Neural cell (in vitro differentiated cells): Measurements from ENCODE around the gene LMF2. TPM values are rescaled to one million over a fixed set of nuclear protein-coding genes. Genes with fewer than 3 reads are reported as not detected.
A peak's percentile ranks its signal among the peaks of the same experiment; 100 is the strongest.

Source experiments
- H2AFZ ChIP-seq: fragments of 200-600, 300-800 bp; sonication (generic), shearing (Covaris generic); 2 replicates; pipeline ENCODE4 v1.6.0; 2014; ENCODE audit warnings: low read depth, mild to moderate bottlenecking, antibody characterized with exemption, low read length, moderate library complexity
- H3F3A ChIP-seq: fragments of 200-600 bp; shearing (Covaris generic); 2 replicates; pipeline ENCODE4 v1.6.1; 2016; ENCODE audit warnings: mild to moderate bottlenecking, moderate library complexity, mixed read lengths, antibody characterized with exemption, low read length; ENCODE audit not compliant: insufficient read depth, poor library complexity, severe bottlenecking
- H3K27ac ChIP-seq: fragments of 200-600, 300-800 bp; sonication (generic), shearing (Covaris generic); 2 replicates; pipeline ENCODE4 v1.5.1; 2014; ENCODE audit warnings: mild to moderate bottlenecking, low read length, moderate library complexity
- H3K27me3 ChIP-seq: fragments of 300-800, 200-600 bp; sonication (generic), shearing (Covaris generic); 2 replicates; pipeline ENCODE4 v1.6.0; 2014; ENCODE audit warnings: mild to moderate bottlenecking, low read depth, low read length, moderate library complexity; ENCODE audit not compliant: insufficient read depth
- H3K36me3 ChIP-seq: fragments of 300-800, 200-600 bp; sonication (generic), shearing (Covaris generic); 2 replicates; pipeline ENCODE4 v1.5.1; 2014; ENCODE audit warnings: mild to moderate bottlenecking, antibody characterized with exemption, low read length, moderate library complexity; ENCODE audit not compliant: insufficient read depth
- H3K4me2 ChIP-seq: fragments of 300-800, 200-600 bp; sonication (generic), shearing (Covaris generic); 2 replicates; pipeline ENCODE4 v1.6.0; 2014; ENCODE audit warnings: mild to moderate bottlenecking, low read length
- H3K4me3 ChIP-seq: fragments of 300-800, 200-600 bp; sonication (generic), shearing (Covaris generic); 2 replicates; pipeline ENCODE4 v1.5.1; 2014; ENCODE audit warnings: mild to moderate bottlenecking, low read length, moderate library complexity
- H3K79me2 ChIP-seq: fragments of 200-600 bp; shearing (Covaris generic); replicated peaks from 2 replicates; pipeline ENCODE4 v1.6.0; 2014; ENCODE audit warnings: mild to moderate bottlenecking, low read length, moderate library complexity; ENCODE audit not compliant: insufficient read depth
- H3K9ac ChIP-seq: fragments of 300-800, 200-600 bp; sonication (generic), shearing (Covaris generic); 2 replicates; pipeline ENCODE4 v1.6.1; 2016; ENCODE audit warnings: mild to moderate bottlenecking, low read length, mixed read lengths
- H3K9me2 ChIP-seq: fragments of 200-600 bp; shearing (Covaris generic); 2 replicates; pipeline ENCODE4 v1.6.1; 2016; ENCODE audit warnings: mild to moderate bottlenecking, low read length, mixed read lengths; ENCODE audit not compliant: insufficient read depth
- H3K9me3 ChIP-seq: fragments of 200-600, 300-800 bp; sonication (generic), shearing (Covaris generic); 2 replicates; pipeline ENCODE4 v1.6.1; 2016; ENCODE audit warnings: mild to moderate bottlenecking, mixed run types, low read length, moderate library complexity, mixed read lengths
- H4K20me1 ChIP-seq: fragments of 200-600 bp; shearing (Covaris generic); 2 replicates; pipeline ENCODE4 v1.6.1; 2016; ENCODE audit warnings: mild to moderate bottlenecking, mixed run types; ENCODE audit not compliant: insufficient read depth
- CTCF ChIP-seq: fragments of 450-650 bp; IDR thresholded peaks from 2 replicates; pipeline ENCODE4 v1.5.1; 2014; ENCODE audit warnings: antibody characterized with exemption, mild to moderate bottlenecking, moderate library complexity; ENCODE audit not compliant: poor library complexity, severe bottlenecking
- EP300 ChIP-seq: fragments of 450-650 bp; conservative IDR thresholded peaks from 2 replicates; pipeline ENCODE4 v1.6.1; 2014; ENCODE audit warnings: antibody characterized with exemption, mild to moderate bottlenecking, moderate library complexity; ENCODE audit not compliant: poor library complexity, severe bottlenecking
- EZH2 ChIP-seq: fragments of 200-600, 300-800 bp; shearing (Covaris generic), sonication (generic); IDR thresholded peaks from 2 replicates; pipeline ENCODE4 v1.6.1; 2014; ENCODE audit warnings: antibody characterized with exemption, low read length, borderline replicate concordance, mild to moderate bottlenecking; ENCODE audit not compliant: insufficient read depth, poor library complexity, severe bottlenecking
- MXI1 ChIP-seq: fragments of 450-650 bp; conservative IDR thresholded peaks from 2 replicates; pipeline ENCODE4 v1.6.1; 2014; ENCODE audit warnings: antibody characterized with exemption, mild to moderate bottlenecking; ENCODE audit not compliant: poor library complexity, severe bottlenecking
- POLR2AphosphoS5 ChIP-seq: IDR thresholded peaks from 2 replicates; pipeline ENCODE4 v1.6.1; 2012
- RAD21 ChIP-seq: fragments of 450-650 bp; conservative IDR thresholded peaks from 2 replicates; pipeline ENCODE4 v1.6.1; 2014; ENCODE audit warnings: antibody characterized with exemption, mild to moderate bottlenecking, moderate library complexity
- REST ChIP-seq: IDR thresholded peaks from 2 replicates; pipeline ENCODE4 v1.6.1; 2012; ENCODE audit warnings: borderline replicate concordance
- SMC3 ChIP-seq: fragments of 450-650 bp; conservative IDR thresholded peaks from 2 replicates; pipeline ENCODE4 v1.6.1; 2014; ENCODE audit warnings: antibody characterized with exemption, mild to moderate bottlenecking, moderate library complexity; ENCODE audit not compliant: poor library complexity
- TAF1 ChIP-seq: IDR thresholded peaks from 2 replicates; pipeline ENCODE4 v1.6.1; 2012; ENCODE audit warnings: low read depth
- polyA plus RNA-seq: library from polyadenylated mRNA; depleted of rRNA; stranded (reverse); fragments of >200 nt; gene quantifications from 2 replicates; pipeline ENCODE4 v1.2.3, GENCODE V29; 2014

Gene LMF2
- polyA plus RNA-seq, 1 donor from 2014 or later = 76.5 TPM

- TF ChIP-seq REST (no peak), TAF1 (no peak), EZH2 (no peak), SMC3 (no peak), EP300 (no peak), MXI1 (no peak), POLR2AphosphoS5 (no peak), RAD21 (peak; percentile 22), CTCF (peak; percentile 49)
- Histone ChIP-seq H3K9me3 (no peaks in the 10 kb centered on the region), H3K9me2 (no peaks in the 10 kb centered on the region), H3K27ac (no peak overlapping the region), H3F3A (no peaks in the 10 kb centered on the region), H3K9ac (no peak overlapping the region), H3K4me2 (no peak overlapping the region), H2AFZ (no peak overlapping the region), H3K79me2 (no peaks in the 10 kb centered on the region), H3K27me3 (no peaks in the 10 kb centered on the region), H4K20me1 (no peaks in the 10 kb centered on the region), H3K36me3 (no peaks in the 10 kb centered on the region), H3K4me3 (no peak overlapping the region)
Observed at GRCh38 chr22:50456466-50457234, 50.9 kb downstream of the LMF2 start.

GRCh38 chr22:50456026-50456425 lies 51.5 kb downstream of the LMF2 start:
- H3K9me3 ChIP-seq = no peaks in the 10 kb centered on the region
- no peak overlapping the region for H3K4me3 ChIP-seq
- no peak overlapping the region for H3K9ac ChIP-seq
- H3K9me2 ChIP-seq = no peaks in the 10 kb centered on the region
- no peaks in the 10 kb centered on the region for H3K27me3 ChIP-seq
- no peak overlapping the region for H3K4me2 ChIP-seq
- no peaks in the 10 kb centered on the region for H3F3A ChIP-seq
- no peaks in the 10 kb centered on the region for H4K20me1 ChIP-seq
- H3K36me3 ChIP-seq = no peaks in the 10 kb centered on the region
- H2AFZ ChIP-seq = no peak overlapping the region
- no peak overlapping the region for H3K27ac ChIP-seq
- H3K79me2 ChIP-seq = no peaks in the 10 kb centered on the region
- no peak for TF ChIP-seq RAD21
- TF ChIP-seq REST = no peak
- TF ChIP-seq SMC3 = no peak
- TF ChIP-seq MXI1 = no peak
- no peak for TF ChIP-seq TAF1
- TF ChIP-seq POLR2AphosphoS5 = no peak
- no peak for TF ChIP-seq EZH2
